Activated T-cell treated with anti-CD3 and anti-CD28 coated beads, Interleukin-2, amount 50 U/mL, for 72 hours (primary cell): ENCODE results near the gene CCDC83. TPM values are rescaled to one million over a fixed set of nuclear protein-coding genes. Genes with fewer than 3 reads are reported as not detected.
A peak's percentile ranks its signal among the peaks of the same experiment; 100 is the strongest.
"Not testable (repeated sequence)": the region's sequence is repeated elsewhere in the genome, so short reads cannot be mapped to it uniquely, and the experiment has no call there.

Experiments used
- ATAC-seq, 2 donors: fragments of 150-1000 bp; cut with Tn5 transposase; replicated peaks in 1 of 2; 2 replicates each; pipeline ENCODE4 v1.10.0; 2021; ENCODE audit warnings: moderate library complexity in 2 of 2, mild to moderate bottlenecking in 1 of 2
- DNase-seq, 2 donors: peaks; one replicate each; pipeline ENCODE4 v3.0.0; 2021 to 2022; ENCODE audit warnings: mixed read lengths in 1 of 2
- H3K27ac Mint-ChIP-seq: one replicate; pipeline ENCODE4 v1.8.0; 2022; ENCODE audit warnings: mild to moderate bottlenecking, moderate library complexity, mixed read lengths
- H3K27me3 Mint-ChIP-seq: one replicate; pipeline ENCODE4 v1.8.0; 2022; ENCODE audit warnings: low read depth, mixed read lengths
- H3K36me3 Mint-ChIP-seq, 2 donors: one replicate each; pipeline ENCODE4 v1.8.0; 2022; ENCODE audit warnings: mixed read lengths in 2 of 2, mild to moderate bottlenecking in 1 of 2; ENCODE audit not compliant: insufficient read depth in 2 of 2
- H3K4me1 Mint-ChIP-seq: one replicate; pipeline ENCODE4 v1.8.0; 2022; ENCODE audit warnings: low read depth, mixed read lengths
- H3K4me3 Mint-ChIP-seq, 2 donors: one replicate each; pipeline ENCODE4 v1.8.0; 2022; ENCODE audit warnings: mild to moderate bottlenecking in 2 of 2, mixed read lengths in 2 of 2, moderate library complexity in 2 of 2
- H3K9me3 Mint-ChIP-seq, 2 donors: one replicate each; pipeline ENCODE4 v1.8.0; 2022; ENCODE audit warnings: mixed read lengths in 2 of 2
- total RNA-seq, 2 donors: library from RNA; stranded (reverse); gene quantifications; one replicate each; pipeline ENCODE4 v1.2.3, GENCODE V29; 2022

Gene CCDC83
- total RNA-seq, 2 donors from 2014 or later = not detected

GRCh38 chr11:85822814-85823213, 32.4 kb upstream of the CCDC83 start:
- DNase-seq (no peak), ATAC-seq (no peak)
- peaks cover 6% of the 10 kb centered on the region for H3K27me3 Mint-ChIP-seq
- no peak overlapping the region for H3K27ac Mint-ChIP-seq
- H3K4me1 Mint-ChIP-seq = peaks cover 57% of the 10 kb centered on the region
- peaks cover 0 to 3% of the 10 kb centered on the region in 2 donors for H3K9me3 Mint-ChIP-seq
- no peaks in the 10 kb centered on the region for H3K36me3 Mint-ChIP-seq
- H3K4me3 Mint-ChIP-seq = no peak overlapping the region

- Mint-ChIP-seq H3K36me3 (no peaks in the 10 kb centered on the region), H3K4me1 (peaks cover 65% of the 10 kb centered on the region), H3K9me3 (peaks cover 0 to 3% of the 10 kb centered on the region in 2 donors), H3K27ac (peak overlapping the region; percentile 89), H3K27me3 (peaks cover 6% of the 10 kb centered on the region), H3K4me3 (peak overlapping the region; percentile 45 to 67)
- DNase-seq (peak; percentile 67 to 71), ATAC-seq (peak; percentile 72 to 79)
Measured at GRCh38 chr11:85823816-85824215, 31.4 kb upstream of the CCDC83 start.

GRCh38 chr11:85825616-85826015, 29.6 kb upstream of the CCDC83 start:
- peaks cover 0 to 2% of the 10 kb centered on the region in 2 donors for H3K36me3 Mint-ChIP-seq
- H3K4me1 Mint-ChIP-seq = peaks cover 70% of the 10 kb centered on the region
- no peak overlapping the region for H3K4me3 Mint-ChIP-seq
- DNase-seq (no peak), ATAC-seq (no peak)
- H3K9me3 Mint-ChIP-seq = peaks cover 0 to 3% of the 10 kb centered on the region in 2 donors
- H3K27ac Mint-ChIP-seq = no peak overlapping the region
- H3K27me3 Mint-ChIP-seq = no peaks in the 10 kb centered on the region

GRCh38 chr11:85826116-85826855, 28.9 kb upstream of the CCDC83 start:
- Mint-ChIP-seq H3K4me3 (peak overlapping the region; percentile 11 to 42), H3K9me3 (peaks cover 0 to 3% of the 10 kb centered on the region in 2 donors), H3K4me1 (peaks cover 66% of the 10 kb centered on the region), H3K27me3 (no peaks in the 10 kb centered on the region), H3K27ac (no peak overlapping the region), H3K36me3 (peaks cover 0 to 2% of the 10 kb centered on the region in 2 donors)
- ATAC-seq (no peak), DNase-seq (peak; percentile 18 to 19)

- DNase-seq (peak; percentile 48 to 49), ATAC-seq (peak; percentile 72 to 77)
- Mint-ChIP-seq H3K4me1 (peaks cover 50% of the 10 kb centered on the region), H3K9me3 (no peaks in the 10 kb centered on the region), H3K36me3 (peaks cover 0 to 2% of the 10 kb centered on the region in 2 donors), H3K27ac (peak overlapping the region; percentile 75), H3K4me3 (peak overlapping the region; percentile 74 to 76), H3K27me3 (no peaks in the 10 kb centered on the region)
Measured at GRCh38 chr11:85827748-85828639, 27.2 kb upstream of the CCDC83 start.

GRCh38 chr11:85828640-85828978, 26.6 kb upstream of the CCDC83 start:
- Mint-ChIP-seq H3K9me3 (no peaks in the 10 kb centered on the region), H3K36me3 (peaks cover 0 to 2% of the 10 kb centered on the region in 2 donors), H3K4me1 (peaks cover 46% of the 10 kb centered on the region), H3K27ac (no peak overlapping the region), H3K4me3 (no peak overlapping the region), H3K27me3 (no peaks in the 10 kb centered on the region)
- DNase-seq = no peak
- ATAC-seq = no peak

- no peak overlapping the region for H3K4me3 Mint-ChIP-seq
- H3K36me3 Mint-ChIP-seq = peaks cover 0 to 2% of the 10 kb centered on the region in 2 donors
- peaks cover 40% of the 10 kb centered on the region for H3K4me1 Mint-ChIP-seq
- DNase-seq = no peak
- no peak overlapping the region for H3K27ac Mint-ChIP-seq
- no peaks in the 10 kb centered on the region for H3K9me3 Mint-ChIP-seq
- no peaks in the 10 kb centered on the region for H3K27me3 Mint-ChIP-seq
- ATAC-seq = no peak
Measured at GRCh38 chr11:85829172-85829571, 26.0 kb upstream of the CCDC83 start.

GRCh38 chr11:85831050-85831449, 24.1 kb upstream of the CCDC83 start:
- no peak overlapping the region for H3K4me3 Mint-ChIP-seq
- H3K9me3 Mint-ChIP-seq = peaks cover 2 to 6% of the 10 kb centered on the region in 2 donors
- no peak overlapping the region for H3K27ac Mint-ChIP-seq
- H3K36me3 Mint-ChIP-seq = peaks cover 3 to 4% of the 10 kb centered on the region in 2 donors
- no peaks in the 10 kb centered on the region for H3K27me3 Mint-ChIP-seq
- no peak for ATAC-seq
- H3K4me1 Mint-ChIP-seq = peaks cover 27% of the 10 kb centered on the region
- DNase-seq = no peak

- no peak for ATAC-seq
- Mint-ChIP-seq H3K9me3 (peaks cover 4 to 7% of the 10 kb centered on the region in 2 donors), H3K27me3 (no peaks in the 10 kb centered on the region), H3K4me1 (no peaks in the 10 kb centered on the region), H3K4me3 (no peak overlapping the region), H3K27ac (no peak overlapping the region), H3K36me3 (peaks cover 4% of the 10 kb centered on the region in 2 donors)
- no peak for DNase-seq
Measured at GRCh38 chr11:85835263-85835662, 19.9 kb upstream of the CCDC83 start.

- no peak overlapping the region for H3K27ac Mint-ChIP-seq
- no peaks in the 10 kb centered on the region for H3K27me3 Mint-ChIP-seq
- DNase-seq = no peak
Measured at GRCh38 chr11:85835729-85836128, 19.5 kb upstream of the CCDC83 start.

GRCh38 chr11:85840932-85841331, 14.3 kb upstream of the CCDC83 start:
- DNase-seq, H3K27me3 Mint-ChIP-seq, H3K9me3 Mint-ChIP-seq, H3K27ac Mint-ChIP-seq, H3K4me3 Mint-ChIP-seq, ATAC-seq, H3K36me3 Mint-ChIP-seq: not testable (repeated sequence)
- peaks cover 20% of the 10 kb centered on the region for H3K4me1 Mint-ChIP-seq

More at GRCh38 chr11:85835729-85836128, 19.5 kb upstream of the CCDC83 start:
- Mint-ChIP-seq H3K4me1 (no peaks in the 10 kb centered on the region), H3K36me3 (peaks cover 4% of the 10 kb centered on the region in 2 donors), H3K4me3 (no peak overlapping the region), H3K9me3 (peaks cover 4 to 7% of the 10 kb centered on the region in 2 donors)
- ATAC-seq = no peak

- H3K4me1 Mint-ChIP-seq = peaks cover 20% of the 10 kb centered on the region
Measured at GRCh38 chr11:85843929-85844328, 11.3 kb upstream of the CCDC83 start.

More at GRCh38 chr11:85843929-85844328, 11.3 kb upstream of the CCDC83 start:
- ATAC-seq (peak in 1 of 2 donors; percentile 23), DNase-seq (no peak)
- no peak overlapping the region for H3K27ac Mint-ChIP-seq
- no peaks in the 10 kb centered on the region for H3K36me3 Mint-ChIP-seq
- no peak overlapping the region for H3K4me3 Mint-ChIP-seq
- H3K9me3 Mint-ChIP-seq = peaks cover 0 to 2% of the 10 kb centered on the region in 2 donors
- H3K27me3 Mint-ChIP-seq = no peaks in the 10 kb centered on the region
